GM19455 (cell line): ENCODE data around the gene SAMD4A.
"Not testable (repeated sequence)": the region's sequence is repeated elsewhere in the genome, so short reads cannot be mapped to it uniquely, and the experiment has no call there.

Source experiments
- ATAC-seq: cut with Tn5 transposase; IDR thresholded peaks from one replicate; pipeline ENCODE4 v1.9.1; 2021; ENCODE audit not compliant: unreplicated experiment

SAMD4A gene

DNA sequence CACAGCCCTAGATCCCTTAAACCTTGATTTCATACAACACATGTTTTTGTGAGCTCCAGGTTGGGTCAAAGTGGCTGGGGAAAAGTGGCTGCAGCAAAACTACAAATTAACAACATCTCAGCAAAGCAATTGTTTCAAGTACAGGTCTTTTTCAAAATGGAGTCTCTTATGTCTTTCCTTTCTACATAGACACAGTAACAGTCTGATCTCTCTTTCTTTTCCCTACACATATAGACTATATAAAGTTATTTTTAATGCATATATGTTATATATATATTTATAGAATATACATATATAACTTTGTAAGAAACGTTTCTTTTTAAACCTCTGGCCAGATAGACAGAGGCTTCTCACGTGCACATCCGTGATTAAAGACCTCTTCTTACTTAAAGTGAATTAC is 186.5 kb downstream of the SAMD4A start:
- not testable (repeated sequence) for ATAC-seq

DNA sequence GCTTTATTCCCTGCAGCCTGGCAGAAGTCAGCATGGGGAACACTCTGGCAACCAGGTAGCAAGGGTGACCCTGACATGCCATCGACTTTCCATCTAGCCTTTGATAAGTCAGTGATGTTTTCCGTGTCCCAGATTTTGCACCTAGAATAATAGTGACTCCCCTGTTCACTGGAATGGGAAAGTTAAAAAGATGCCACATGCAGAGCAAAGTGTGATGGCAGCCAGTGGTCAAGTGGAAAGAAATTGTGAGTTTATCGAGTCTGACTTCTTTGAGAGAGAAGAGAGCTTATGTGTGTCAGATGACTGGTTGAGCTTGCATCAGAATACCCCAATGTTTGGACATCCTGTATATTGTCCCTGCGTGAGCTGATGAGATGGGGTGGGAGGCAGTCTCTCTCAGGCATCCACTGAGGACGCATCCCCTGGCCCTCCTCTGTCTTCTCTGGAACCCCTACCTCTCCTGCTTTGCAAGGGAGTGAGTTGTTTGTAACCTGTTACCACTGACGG is 187.2 kb downstream of the SAMD4A start:
- no peak for ATAC-seq

DNA sequence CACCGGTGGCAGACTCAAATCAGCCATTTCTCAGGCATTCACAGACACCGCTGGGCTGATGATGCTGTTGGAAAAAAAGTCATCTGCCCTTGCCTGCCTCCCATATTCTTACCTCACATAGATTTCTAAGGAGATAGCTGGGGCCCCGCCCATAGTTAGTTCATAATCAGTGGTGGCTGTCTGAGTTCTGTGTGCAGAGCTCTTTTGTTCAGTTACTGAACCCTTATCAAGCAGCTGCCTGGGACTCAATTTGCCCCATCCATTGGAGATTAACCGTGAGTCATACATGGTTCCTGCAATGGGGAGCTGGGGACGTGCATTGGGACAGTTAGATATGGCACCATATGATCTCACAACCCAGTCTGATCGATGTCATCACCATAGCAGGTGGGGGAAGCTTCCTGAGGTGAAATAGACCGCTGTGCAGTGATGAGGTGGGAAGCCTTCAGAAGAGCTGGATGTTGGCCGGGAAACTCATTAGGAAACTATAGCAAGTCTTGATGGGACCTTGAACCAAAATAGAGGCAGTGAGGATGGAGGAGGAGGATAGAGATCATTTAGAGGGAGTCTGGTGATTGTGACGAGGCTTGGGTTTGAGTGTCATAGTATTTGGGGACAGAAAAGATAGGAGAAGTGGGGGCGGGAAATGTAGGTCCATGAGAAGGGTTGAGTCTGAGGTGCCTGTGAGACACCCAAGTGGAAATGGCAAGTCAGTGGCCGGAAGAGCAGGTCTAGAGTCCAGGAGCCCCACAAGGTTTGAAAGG is 187.9 kb downstream of the SAMD4A start:
- ATAC-seq, result no peak

DNA sequence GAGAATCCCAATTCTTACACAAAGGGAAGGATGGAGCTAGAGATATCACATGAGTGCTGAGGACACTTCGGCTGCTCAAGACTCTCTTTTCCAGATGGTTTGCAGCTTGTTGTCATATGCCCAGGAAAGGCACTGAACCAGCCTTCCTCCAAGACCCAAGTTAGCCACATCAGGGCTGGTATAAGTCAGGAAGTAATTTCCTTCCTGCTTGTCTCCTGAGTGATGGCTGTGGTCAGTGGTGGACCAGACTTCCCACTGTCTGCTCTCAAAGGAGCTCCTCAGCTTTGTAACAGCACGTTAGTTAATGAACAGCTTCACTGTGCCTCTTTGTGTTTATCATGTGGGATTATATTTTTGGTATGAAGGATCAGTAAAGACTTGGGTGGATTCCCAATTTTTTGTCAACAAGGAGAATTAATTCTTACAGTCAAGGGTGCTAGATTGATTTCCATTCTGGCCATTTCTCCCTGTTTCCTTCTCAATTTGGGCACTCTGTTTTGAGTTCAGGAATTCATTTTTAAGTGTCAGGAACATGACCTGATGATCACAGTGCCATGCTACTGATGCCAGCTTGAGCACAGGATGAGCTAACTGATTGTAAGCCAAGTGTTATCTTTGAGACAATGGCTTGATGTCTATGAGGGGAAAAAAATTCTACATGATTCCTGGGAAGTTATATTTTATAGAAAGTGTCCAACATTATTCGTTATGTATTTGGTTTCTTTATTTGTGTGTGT is 189.9 kb downstream of the SAMD4A start:
- no peak for ATAC-seq

DNA sequence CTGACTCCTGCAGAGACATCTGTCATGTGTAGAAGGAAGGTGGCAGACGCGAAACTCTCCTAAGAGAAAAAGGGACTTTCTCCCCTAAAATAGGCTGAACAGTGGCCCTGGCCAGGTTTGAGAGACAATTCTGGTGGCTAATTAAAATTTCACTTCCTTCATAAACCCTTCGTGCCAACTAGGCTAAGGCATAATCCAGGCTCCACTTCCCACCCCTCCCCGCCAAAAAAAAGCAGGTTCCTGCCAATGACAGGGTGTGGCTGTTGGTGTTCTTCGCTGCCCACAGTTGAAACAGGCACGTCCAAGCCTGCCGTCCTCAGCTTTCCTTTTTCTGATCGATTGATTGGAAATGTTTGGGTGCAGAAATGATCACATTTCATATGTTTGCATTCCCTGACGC is 191.1 kb downstream of the SAMD4A start:
- no peak for ATAC-seq

DNA sequence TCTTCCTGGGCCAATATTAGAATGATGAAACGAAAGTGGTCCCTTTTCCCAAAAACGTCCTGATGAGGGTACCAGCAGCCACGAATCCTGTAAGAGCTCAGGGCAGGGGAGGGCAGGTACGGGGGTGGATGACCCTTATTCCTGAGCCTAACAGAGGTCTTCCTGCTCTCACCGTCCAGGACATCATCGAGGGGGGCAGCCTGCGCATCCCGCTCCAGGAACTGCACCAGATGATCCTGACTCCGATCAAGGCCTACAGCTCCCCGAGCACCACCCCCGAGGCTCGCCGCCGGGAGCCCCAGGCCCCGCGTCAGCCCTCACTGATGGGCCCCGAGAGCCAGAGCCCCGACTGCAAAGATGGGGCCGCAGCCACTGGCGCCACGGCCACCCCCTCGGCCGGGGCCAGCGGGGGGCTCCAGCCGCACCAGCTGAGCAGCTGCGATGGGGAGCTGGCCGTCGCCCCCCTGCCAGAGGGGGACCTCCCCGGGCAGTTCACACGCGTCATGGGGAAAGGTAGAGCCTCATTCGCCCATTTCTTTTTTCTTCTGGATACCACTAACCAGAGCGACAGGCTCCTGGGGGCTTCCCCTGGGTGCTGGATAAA is 193.2 kb downstream of the SAMD4A start:
- ATAC-seq, result no peak

DNA sequence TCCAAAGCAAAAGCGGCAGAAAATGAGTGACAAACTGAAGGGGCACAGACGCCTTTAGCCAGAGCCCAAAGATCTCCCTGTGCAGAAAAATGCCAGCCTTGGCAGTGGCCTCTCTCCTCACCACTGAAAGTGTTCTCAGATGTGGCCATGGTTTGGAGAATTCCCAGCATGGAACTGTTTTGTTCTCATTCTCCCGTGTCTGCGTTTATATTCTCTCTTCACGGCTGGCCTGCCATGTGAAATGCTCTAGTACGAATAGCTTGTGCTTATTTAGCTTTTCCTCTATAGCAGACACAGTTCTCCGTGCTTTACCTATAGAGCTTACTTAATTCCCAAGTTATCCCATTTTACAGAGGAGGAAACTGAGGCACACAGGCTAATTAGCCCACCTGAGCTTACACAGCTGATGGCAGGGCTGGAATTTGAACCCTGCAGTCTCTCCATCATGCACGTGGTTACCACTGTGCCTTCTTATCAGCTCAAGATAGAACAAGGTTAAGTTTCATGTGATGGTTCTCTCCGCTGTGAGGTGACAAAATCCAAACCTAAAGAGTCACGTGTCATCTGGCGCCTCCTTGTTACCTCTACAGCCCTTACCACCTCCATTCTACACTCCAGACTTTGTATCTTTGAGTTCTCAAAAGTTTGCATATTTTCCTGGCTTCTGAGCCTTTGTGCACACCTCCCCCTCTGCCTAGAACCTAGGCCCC is 194.1 kb downstream of the SAMD4A start:
- no peak for ATAC-seq

DNA sequence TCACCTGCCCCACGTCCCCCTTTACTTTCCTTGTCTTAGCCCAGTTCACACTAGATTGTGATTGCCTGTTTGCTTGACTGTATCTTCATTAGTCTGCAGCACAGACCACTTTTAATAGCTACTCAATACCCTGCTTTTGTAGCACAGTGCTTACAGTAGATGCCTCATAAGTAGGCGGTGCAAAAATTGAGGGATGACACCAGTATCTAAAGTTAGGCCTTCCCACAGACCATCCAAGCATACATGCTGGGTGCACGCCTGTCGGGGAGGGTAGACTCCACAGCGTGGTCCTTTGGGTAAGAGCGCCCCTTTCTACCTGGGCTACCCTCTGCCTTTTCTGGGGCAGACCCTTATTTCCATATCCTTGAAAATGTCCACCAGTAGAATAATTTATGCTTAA is 194.9 kb downstream of the SAMD4A start:
- ATAC-seq, result no peak

DNA sequence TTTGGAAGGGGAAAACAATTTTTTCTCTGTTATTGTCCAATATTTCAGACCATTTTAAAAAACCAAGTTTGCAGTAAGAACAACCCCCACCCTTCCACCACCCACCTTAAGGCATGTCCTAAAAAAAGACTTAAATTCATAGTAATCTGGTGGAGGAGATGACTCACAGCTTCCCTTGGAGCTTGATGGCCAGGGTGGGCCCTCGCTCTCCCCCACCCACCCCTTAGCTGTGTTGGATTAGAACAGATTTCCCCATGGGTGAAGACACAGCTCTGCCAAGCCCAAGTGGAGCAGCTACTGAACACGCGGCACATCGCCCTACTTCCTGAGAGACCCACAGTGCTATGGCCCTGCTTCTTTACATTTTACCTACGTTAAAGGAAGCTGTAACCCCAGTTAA is 195.4 kb downstream of the SAMD4A start:
- ATAC-seq, result no peak

DNA sequence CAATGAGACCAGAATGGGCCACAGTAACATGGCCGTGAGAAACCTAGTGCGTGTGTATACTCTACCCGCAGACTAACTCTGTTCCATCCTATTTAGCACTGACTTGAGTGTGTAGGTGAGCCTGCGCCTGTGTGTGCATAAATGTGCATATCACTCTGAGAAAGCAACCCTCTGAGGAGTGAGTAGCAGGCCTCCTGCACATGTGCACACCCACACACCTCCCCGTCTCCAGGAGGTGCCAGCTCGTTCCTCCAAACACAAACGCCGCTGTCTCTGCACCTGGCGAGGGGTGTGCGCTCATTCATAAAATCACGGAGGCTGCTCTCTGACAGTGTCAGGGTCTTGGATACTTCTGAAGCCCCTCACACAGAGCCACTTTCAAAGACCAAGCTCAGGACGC is 196.8 kb downstream of the SAMD4A start:
- ATAC-seq, result no peak

DNA sequence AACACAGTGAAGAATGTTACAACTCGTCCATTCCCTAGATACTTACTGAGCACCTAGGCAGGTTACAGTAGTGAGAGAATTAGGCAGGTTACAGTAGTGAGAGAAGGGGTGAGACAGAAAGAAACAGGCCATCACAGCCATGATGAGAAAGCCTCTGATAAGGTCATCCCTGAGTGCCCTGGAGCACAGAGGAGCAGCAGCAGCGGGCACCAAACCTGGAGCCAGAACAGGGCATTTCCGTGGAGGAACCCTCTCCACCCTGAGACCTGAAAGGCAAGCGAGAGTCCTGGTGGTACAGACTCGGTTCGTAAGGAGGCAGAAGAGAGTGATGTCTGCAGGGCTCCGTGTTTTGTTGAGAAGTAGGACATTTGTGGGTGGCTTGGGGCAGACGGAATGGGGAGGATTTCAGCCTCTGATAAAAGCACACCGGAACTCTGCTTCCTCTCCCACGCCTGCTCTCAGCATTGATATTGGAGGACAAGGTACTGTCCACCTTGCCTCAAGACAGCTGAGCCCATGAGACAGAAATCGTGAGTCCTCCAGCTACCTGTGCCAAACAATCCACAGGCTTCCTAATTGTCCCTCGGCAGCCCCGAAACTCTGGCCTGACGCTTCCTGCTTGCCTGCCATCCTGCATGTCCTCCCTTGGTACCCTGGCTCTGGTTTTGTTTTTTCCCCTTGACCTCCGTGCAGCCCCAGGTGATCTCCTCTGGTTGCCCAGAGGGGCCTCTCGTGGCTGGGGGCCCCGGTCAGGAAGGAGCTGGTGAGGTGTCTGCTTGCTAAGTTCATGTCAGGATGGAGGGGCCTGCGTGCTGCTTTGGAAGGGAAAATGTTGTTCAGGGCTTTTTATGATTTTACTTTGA is 199.6 kb downstream of the SAMD4A start:
- ATAC-seq, result no peak

DNA sequence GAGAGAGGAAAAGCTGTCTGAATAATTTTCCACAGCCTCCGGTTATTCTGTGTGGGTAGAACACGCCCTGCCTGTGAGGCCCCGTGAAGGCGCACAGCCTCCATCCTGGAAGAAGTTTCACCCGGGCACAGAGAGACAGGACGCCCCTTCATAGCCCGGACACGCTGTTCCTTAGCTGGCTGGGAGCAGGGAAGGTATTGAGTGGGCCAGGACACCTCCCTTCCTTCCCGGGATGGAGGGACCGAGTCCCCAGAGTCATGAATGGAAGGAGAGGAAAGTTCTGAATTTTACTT is 200.2 kb downstream of the SAMD4A start:
- no peak for ATAC-seq

DNA sequence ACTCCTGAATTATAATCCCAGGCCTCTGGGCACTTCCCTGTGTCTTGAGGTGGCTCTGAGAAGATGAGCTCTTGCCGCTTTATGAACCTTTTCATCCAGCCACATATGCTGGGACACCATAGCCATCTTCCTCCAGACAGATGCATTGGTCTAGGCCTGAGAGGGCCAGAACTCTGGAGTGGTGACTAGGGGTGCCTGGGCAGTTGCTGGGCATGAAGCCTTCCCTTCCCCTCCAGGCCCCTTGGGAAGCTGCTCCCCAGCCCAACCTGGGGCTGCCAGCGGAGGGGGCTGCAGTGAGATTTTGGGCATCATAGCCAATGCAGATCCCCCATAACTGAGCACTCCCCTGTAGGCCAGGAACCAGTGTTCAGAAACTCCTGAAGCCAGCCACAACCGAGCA is 200.5 kb downstream of the SAMD4A start:
- no peak for ATAC-seq

DNA sequence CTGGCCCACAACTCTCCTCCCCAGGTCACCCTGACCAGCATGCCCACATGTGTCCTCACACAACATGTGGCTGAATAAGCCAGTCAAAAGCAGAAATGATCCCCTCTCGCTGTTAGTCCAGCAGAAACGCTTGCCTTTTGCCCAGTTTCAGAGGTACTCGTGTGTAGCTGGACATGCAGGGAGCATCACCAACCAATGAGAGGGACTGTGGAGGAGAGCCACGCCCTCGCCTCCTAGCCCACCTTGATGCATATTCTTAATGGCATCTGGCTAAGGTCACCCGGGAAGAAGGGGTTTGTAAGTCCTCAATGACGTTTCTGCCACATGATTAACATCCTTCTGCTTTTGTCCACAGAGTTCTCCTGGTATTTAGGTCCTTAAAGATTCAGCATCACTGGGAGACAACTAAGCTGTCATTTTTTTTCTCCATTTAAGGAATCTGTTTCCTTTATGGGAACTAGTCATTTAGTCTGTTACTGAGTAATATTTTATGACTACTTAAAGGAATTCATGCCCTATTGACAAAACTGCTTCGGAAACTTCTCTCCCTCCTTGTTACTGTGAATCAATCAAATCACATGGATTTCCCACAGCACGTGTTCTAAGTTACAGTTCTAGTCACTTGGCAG is 201.7 kb downstream of the SAMD4A start:
- ATAC-seq, result no peak

DNA sequence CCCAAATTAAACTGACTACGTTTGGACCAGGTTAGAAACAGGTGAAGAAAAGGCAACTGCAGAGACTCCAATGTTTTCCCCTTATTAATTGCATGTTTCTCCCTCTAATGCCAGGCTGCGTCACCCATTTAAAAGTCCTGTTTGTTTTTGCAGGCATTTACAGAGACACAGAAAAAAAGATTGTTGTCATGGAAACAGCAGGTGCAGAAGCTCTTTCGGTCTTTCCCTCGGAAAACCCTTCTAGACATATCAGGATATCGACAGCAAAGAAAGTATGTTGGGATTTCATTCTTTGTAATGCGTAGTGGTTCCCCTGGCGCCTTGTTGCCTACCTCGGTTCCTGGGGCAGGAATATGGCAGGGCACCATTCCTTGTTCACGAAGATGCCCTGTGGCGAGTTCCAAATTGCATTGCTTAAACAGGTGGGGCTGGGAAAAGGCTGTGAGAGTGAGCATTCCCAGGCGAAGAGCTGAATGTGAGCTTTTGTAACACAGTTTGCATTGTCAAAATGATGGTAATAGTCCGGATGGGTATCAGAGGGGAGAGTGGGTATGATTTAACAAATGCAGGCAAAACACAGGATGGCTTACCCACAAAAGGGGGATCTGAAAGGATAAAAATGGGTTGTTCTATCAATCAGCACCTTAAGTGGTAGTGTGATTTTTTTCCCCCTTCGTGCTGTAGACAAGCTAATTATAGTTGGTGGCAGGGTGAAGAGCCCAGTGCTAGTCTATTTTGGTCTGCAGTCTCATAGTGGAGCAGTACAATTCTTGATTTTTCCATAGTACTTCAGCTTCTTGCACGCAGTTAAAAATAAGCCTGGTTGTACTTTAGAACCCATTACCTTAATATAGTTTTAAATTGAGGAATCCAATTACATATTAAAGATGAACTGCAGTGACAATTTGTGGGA is 203.3 kb downstream of the SAMD4A start:
- no peak for ATAC-seq

DNA sequence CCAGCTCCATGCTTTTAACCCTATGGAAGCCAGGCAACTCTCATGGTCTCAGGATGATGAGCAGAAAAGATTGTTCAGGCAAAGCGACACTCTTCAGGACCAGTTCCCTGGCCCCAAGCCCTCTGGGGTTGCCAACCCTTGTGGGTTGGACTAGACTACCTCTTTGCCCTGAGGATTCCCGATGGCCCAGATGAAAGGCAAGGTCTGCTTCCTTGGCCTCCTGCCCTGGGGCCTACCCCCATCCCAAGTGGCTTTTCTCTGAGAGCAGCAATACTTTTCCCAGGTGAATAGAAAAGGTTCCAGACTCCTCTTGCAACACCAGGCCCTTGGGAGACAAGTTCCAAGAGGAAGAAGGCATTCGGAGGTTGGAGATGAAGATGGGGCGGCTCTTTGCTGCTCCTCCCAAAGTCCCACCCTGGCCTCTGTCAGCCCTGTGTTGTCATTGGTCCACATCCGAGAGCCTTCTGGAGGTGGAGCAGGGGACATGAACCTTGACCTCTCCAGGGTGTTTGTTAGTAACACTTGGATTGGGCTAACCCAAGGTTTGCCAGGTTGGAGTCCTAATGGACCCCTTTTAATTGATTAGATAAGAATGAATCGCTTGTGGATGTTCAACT is 204.6 kb downstream of the SAMD4A start:
- no peak for ATAC-seq

DNA sequence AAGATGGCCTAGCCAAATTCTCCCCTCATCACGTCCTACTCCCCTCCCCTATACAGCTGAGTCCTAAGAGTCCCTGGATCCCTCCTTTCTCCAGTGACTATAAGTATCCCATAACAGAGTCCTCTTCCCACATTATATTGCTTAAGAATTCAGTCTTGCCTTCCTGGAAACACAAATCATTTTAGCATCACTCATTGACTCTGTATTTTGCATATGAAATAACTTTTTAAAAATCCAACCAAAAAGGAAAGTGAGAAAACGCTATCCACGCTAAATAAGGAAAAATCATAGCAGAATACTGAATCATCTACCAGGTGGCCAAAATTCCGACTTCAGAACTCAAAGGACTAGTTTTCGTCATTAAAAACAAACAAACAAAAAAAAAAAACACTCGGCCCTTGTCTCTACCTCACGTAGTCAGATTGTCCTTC is 205.5 kb downstream of the SAMD4A start:
- ATAC-seq, result no peak

DNA sequence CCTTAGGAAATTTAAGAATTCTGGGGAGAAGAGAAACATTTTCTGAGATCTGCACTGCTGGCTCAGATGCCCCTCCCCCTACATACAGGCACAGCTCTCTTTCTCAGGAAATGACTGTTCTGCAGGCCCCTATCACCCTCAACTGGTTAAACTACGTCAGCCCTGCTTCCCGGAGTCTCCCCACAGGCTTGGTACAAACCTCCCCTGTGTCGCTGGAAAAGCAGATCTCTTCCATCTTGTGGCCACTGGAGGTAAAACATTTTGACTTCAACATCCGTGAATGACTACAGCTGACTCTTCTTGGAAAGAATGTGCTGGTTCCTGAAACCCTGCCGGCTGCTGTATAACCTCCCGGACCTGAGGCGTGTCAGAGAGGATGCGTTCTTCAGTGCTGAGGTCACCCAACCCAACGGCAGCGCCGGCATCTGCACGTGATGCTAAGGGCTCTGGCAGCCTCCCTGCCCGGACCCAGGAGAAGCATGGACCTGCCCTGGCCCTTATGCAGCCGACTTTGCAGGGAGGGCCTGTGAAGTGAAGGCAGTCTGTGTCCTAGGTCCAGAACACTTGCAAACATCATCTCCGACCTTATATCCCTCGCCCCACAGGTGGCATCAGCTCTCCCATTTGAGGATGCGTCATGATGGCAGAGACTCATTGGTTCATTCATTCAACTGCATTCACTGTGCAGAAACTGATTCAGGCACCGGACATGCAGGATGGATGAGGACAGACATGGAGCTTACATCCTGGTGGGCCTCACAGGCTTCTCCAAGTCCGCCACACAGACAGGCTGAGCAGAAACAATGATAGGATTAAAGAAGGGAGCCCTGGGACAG is 206.5 kb downstream of the SAMD4A start:
- ATAC-seq, result peak; percentile 52
